ENCODE results near the gene SLFN14. TPM values are rescaled to one million over a fixed set of nuclear protein-coding genes. Genes with fewer than 3 reads are reported as not detected.

Gene SLFN14
- total RNA-seq, 3 donors from 2014 or later = not detected

GRCh38 chr17:35545150-35545549, 15.5 kb downstream of the SLFN14 start:
- Histone ChIP-seq H3K36me3 (no peaks in the 10 kb centered on the region), H3K4me3 (no peak overlapping the region), H3K27me3 (no peaks in the 10 kb centered on the region), H3K9me3 (no peaks in the 10 kb centered on the region), H3K27ac (no peak overlapping the region), H3K4me1 (no peaks in the 10 kb centered on the region)
- TF ChIP-seq, protein P1, sequence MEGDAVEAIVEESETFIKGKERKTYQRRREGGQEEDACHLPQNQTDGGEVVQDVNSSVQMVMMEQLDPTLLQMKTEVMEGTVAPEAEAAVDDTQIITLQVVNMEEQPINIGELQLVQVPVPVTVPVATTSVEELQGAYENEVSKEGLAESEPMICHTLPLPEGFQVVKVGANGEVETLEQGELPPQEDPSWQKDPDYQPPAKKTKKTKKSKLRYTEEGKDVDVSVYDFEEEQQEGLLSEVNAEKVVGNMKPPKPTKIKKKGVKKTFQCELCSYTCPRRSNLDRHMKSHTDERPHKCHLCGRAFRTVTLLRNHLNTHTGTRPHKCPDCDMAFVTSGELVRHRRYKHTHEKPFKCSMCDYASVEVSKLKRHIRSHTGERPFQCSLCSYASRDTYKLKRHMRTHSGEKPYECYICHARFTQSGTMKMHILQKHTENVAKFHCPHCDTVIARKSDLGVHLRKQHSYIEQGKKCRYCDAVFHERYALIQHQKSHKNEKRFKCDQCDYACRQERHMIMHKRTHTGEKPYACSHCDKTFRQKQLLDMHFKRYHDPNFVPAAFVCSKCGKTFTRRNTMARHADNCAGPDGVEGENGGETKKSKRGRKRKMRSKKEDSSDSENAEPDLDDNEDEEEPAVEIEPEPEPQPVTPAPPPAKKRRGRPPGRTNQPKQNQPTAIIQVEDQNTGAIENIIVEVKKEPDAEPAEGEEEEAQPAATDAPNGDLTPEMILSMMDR (IDR thresholded peaks at IDR 0.05) = no peak
- TF ChIP-seq POLR2A (IDR thresholded peaks at IDR 0.05) (no peak), POLR2AphosphoS5 (IDR thresholded peaks at IDR 0.05) (no peak)
- intact Hi-C loops (cut with DNase I; ENCODE audit: low total_unique reads) = loop anchor here (10.0 kb wide), 1 partner anchor 790 kb away; no protein-coding TSS in a partner anchor
- no peak for DNase-seq (ENCODE audit: low spot score in 2 of 2)

DNA sequence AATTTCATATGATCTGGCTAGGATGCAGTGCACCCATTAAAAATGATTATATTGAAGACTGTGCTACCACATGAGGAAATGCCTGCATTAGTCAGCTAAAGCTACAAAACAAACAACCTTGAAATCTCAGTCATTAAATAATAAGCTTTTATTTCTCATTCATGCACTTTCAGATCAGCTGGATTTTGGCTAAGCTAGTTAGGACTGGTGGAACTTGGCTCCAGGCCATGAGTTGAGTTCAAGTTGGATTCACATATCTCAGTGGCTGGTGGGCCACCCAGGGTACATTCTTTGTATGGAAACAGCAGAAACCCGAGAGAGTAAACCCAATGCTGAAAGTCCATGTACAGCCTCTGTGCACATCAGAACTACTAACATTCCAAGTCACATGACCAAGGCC, 16.8 kb downstream of the SLFN14 start:
- no peak for DNase-seq (ENCODE audit: low spot score in 2 of 2)
- TF ChIP-seq POLR2A (IDR thresholded peaks at IDR 0.05) (no peak), POLR2AphosphoS5 (IDR thresholded peaks at IDR 0.05) (no peak)
- TF ChIP-seq, protein P1 (IDR thresholded peaks at IDR 0.05) = no peak
- Histone ChIP-seq H3K27me3 (no peaks in the 10 kb centered on the region), H3K36me3 (no peaks in the 10 kb centered on the region), H3K4me1 (no peaks in the 10 kb centered on the region), H3K4me3 (no peak overlapping the region), H3K9me3 (no peaks in the 10 kb centered on the region), H3K27ac (no peak overlapping the region)
- intact Hi-C loops (cut with DNase I; ENCODE audit: low total_unique reads) = loop anchor here (10.0 kb wide), 1 partner anchor 789 kb away; no protein-coding TSS in a partner anchor

- no peaks in the 10 kb centered on the region for H3K9me3 ChIP-seq
- no peaks in the 10 kb centered on the region for H3K4me1 ChIP-seq
- no peaks in the 10 kb centered on the region for H3K27me3 ChIP-seq
- H3K4me3 ChIP-seq = no peak overlapping the region
- intact Hi-C loops (cut with DNase I; ENCODE audit: low total_unique reads) = loop anchor here (10.0 kb wide), 1 partner anchor 788 kb away; no protein-coding TSS in a partner anchor
- H3K36me3 ChIP-seq = no peaks in the 10 kb centered on the region
- H3K27ac ChIP-seq = no peak overlapping the region
- no peak for TF ChIP-seq POLR2AphosphoS5 (IDR thresholded peaks at IDR 0.05)
- TF ChIP-seq POLR2A (IDR thresholded peaks at IDR 0.05) = no peak
- TF ChIP-seq, protein P1 (IDR thresholded peaks at IDR 0.05) = no peak
- no peak for DNase-seq (ENCODE audit: low spot score in 2 of 2)
Observed at GRCh38 chr17:35542990-35543389, 17.6 kb downstream of the SLFN14 start.

DNA sequence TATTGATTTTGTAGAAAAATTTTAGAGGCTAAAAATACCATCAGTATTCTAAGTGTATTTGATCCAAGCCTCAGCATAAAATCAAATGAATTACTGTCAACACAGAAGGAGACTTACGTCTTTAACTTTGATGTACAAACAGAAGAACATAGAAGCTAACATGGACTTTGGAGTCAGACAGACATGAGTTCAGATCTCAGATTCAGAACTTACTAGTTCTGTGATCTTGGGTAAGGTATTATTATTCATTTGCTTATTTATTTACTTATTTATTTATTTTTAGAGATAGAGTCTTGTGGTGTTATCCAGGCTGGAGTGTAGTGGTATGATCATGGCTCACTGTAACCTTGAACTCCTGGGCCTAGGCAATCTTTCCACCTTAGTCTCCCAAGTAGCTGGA, 19.2 kb downstream of the SLFN14 start:
- no peak for DNase-seq (ENCODE audit: low spot score in 2 of 2)
- Histone ChIP-seq H3K27me3 (no peaks in the 10 kb centered on the region), H3K4me1 (no peaks in the 10 kb centered on the region), H3K36me3 (no peaks in the 10 kb centered on the region), H3K27ac (peak overlapping the region in 1 of 2 donors; percentile 12), H3K4me3 (peak overlapping the region in 2 of 3 donors; percentile 26 to 60), H3K9me3 (no peaks in the 10 kb centered on the region)
- intact Hi-C loops (cut with DNase I; ENCODE audit: low total_unique reads) = loop anchor here (10.0 kb wide), 1 partner anchor 787 kb away; no protein-coding TSS in a partner anchor
- TF ChIP-seq, protein P1 (IDR thresholded peaks at IDR 0.05) = no peak
- TF ChIP-seq POLR2A (IDR thresholded peaks at IDR 0.05) (no peak), POLR2AphosphoS5 (IDR thresholded peaks at IDR 0.05) (no peak)

DNA sequence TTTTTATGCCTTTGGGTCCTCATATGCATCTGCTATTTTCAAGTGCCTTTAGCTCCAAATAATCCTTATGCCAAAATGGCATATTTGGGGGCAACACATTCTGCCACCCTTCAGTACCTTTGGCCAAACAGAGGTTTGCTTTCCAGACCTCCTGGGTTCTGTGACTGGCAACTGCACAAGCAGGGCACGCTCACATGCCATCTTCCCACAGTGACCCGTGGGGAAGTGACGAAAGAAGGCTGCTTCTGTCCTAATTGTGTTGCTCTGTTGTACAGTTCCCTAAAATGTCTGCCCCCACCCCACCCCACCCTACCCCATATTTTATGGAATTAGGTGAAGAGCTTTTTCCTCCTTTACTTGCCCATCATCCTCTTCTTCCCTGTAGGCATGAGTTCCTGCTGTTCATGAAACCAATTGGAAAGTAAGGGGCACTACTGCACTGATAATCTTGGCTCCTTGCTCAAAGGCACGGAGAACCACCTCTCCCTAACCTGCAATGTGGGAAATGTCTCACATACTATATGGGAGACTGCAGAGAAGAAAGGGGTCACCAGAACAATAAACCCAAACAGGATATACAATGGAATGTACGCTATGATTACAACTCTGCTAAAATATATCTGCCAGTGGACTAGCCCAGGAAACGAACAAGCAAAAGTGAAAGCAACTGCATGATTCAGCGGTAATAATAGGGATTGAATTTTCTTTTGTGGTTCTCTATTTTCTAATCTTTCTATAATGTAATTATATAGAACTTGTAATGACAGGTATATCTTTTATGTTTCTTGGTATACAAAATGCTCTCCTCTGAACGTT, 19.8 kb downstream of the SLFN14 start:
- no peak for DNase-seq (ENCODE audit: low spot score in 2 of 2)
- H3K9me3 ChIP-seq = no peaks in the 10 kb centered on the region
- peak overlapping the region; percentile 12 to 82 for H3K27ac ChIP-seq
- H3K4me3 ChIP-seq = peak overlapping the region; percentile 26 to 60 (median 31)
- no peaks in the 10 kb centered on the region for H3K36me3 ChIP-seq
- TF ChIP-seq, protein P1 (IDR thresholded peaks at IDR 0.05) = no peak
- TF ChIP-seq POLR2AphosphoS5 (IDR thresholded peaks at IDR 0.05) (no peak), POLR2A (IDR thresholded peaks at IDR 0.05) (no peak)
- H3K4me1 ChIP-seq = no peaks in the 10 kb centered on the region
- intact Hi-C loops (cut with DNase I; ENCODE audit: low total_unique reads) = loop anchor here (10.0 kb wide), 1 partner anchor 786 kb away; no protein-coding TSS in a partner anchor
- H3K27me3 ChIP-seq = no peaks in the 10 kb centered on the region

Data from breast epithelium (tissue), 4 donors.